HG03064 (cell line): Measurements from ENCODE around the gene SMIM24.
"Not testable (repeated sequence)": the region's sequence is repeated elsewhere in the genome, so short reads cannot be mapped to it uniquely, and the experiment has no call there.

Experiments
- ATAC-seq: cut with Tn5 transposase; IDR thresholded peaks from one replicate; pipeline ENCODE4 v1.9.1; 2021; ENCODE audit warnings: low read depth; ENCODE audit not compliant: unreplicated experiment

Gene SMIM24

DNA sequence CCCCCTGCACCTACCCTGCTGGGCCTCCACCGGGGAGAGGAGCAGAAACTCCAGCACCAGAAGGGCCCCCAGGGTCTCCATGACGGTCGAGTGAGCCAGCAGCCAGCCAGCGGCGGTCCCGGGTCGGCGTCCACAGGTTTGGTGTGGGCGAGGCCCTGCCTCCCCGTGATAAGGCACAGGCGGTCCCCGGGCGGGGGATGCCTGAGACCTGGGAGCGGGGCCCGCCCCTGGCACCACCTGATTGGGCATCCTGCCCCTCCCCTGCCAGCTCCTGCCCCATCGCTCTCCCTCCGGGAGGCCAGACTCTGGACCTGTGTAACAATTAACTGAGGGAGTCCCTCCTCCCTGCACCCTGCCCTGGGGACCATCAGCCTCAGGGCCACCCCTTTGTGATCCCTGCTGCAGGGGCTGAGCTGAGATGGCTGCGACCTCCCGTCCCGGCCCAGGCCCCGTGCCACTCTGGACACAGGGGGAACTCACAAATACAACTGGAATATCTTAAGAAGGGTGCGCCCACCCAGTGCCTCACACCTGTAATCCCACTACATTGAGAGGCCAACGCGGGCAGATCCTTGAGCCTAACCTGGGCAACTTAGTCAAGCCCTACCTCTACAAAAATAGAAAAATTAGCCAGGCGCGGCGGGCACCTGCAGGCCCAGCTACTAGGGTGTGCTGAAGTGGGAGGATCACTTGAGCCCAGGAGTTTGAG is at the start of gene SMIM24:
Gene SMIM24 (minus strand): TSS at position 143 of the 709 bp plus-strand sequence. CDS start 62 bp downstream, at position 81.
- ATAC-seq = no peak

DNA sequence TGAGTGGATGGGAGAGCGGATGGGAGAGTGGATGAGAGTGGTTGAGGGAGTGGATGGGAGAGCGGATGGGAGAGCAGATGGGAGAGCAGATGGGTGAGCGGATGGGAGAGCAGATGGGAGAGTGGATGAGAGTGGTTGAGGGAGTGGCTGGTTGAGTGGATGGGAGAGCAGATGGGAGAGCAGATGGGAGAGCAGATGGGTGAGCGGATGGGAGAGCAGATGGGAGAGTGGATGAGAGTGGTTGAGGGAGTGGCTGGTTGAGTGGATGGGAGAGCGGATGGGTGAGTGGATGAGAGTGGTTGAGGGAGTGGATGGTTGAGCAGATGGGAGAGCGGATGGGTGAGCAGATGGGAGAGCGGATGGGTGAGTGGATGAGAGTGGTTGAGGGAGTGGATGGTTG is 49.0 kb upstream of the SMIM24 start:
- ATAC-seq = not testable (repeated sequence)

GRCh38 chr19:3528539-3529211 is 48.4 kb upstream of the SMIM24 start:
- no peak for ATAC-seq

DNA sequence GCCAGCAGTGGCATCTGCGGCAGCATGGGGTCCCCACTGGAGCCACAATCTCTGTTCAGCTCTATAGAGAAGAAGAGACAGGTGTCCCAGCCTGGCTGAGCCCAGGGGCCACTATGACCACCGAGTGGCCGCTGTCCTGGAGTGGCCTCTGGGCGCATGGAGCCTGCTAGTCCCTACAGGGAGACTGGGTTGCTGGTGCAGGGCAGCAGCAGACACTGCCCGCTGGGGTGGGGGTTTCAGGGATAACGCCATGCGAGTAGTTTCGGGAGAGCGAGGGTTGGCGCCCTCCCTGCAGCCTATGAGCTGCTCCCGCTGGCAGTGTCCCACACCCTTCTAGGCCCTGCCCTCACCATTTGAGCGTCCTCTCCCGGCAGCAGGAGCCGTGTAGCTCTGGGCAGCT is 47.8 kb upstream of the SMIM24 start:
- ATAC-seq = no peak

DNA sequence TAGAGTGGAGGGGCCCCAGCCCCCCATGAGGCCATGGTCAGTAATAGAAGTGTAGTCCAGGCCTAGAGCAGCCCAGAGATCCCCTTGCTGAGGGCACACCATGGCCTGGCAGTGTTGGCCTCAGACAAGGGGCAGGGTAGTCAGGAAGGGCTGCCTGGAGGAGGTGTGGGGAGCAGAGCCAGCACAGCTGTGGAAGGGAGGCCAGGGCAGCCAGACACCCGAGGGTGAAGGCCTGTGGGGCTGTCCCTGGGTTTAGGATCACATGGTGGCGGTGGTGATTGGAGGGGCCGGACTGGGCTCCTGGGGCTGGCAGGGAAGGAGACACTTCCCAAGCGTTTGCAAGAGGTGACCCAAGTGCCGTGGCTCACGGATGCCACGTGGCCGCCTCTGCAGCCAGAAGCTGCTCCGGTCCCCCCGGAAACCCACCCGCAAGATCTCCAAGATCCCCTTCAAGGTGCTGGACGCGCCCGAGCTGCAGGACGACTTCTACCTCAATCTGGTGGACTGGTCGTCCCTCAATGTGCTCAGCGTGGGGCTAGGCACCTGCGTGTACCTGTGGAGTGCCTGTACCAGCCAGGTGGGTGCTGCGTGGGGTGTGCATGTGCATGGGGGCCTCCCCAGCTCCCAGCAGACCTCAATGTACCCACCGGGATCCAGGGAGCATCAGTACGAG is 47.0 kb upstream of the SMIM24 start:
- ATAC-seq = no peak

GRCh38 chr19:3526507-3527237 is 46.3 kb upstream of the SMIM24 start:
- ATAC-seq = no peak

GRCh38 chr19:3524904-3525451 is 44.7 kb upstream of the SMIM24 start:
- no peak for ATAC-seq

DNA sequence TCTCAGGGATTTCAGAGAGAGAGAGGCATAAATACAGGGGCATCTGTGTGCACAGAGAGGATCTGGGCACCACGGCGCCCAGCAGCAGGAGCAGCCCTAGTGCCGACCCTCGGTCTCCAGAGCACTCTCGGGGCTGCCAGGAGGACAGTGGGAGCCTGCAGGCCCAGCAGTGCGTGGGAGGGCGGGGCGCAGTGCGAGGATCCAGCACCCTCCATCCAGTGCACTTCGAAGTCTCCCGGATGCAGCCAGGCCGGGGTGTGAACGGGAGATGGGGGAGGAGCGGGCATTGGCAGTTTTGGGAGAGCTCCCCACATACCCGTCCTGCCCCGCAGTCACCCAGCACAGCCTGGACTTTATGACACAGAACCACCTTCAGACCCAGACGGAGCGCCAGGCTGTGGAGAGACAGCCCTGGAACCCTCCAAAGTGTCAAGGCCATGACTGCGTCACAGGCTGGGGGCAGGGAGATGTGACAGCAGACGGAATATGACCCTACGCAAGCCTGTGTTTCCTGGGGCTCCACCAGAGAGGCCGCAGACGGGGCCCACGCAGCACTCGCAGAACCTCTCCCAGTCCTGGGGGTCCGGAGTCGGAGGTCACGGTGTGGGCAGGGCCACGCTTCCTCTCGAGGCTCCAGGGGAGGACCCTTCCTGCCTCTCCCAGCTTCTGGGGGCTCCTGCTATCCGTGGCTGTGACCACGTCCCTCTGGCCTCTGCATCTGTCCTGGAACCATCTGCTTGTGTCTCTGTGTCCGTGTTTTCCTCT is 43.9 kb upstream of the SMIM24 start:
- ATAC-seq = no peak

- no peak for ATAC-seq
Measured at GRCh38 chr19:3523361-3524077, 43.2 kb upstream of the SMIM24 start.

GRCh38 chr19:3522421-3523360 is 42.4 kb upstream of the SMIM24 start:
- ATAC-seq = no peak

DNA sequence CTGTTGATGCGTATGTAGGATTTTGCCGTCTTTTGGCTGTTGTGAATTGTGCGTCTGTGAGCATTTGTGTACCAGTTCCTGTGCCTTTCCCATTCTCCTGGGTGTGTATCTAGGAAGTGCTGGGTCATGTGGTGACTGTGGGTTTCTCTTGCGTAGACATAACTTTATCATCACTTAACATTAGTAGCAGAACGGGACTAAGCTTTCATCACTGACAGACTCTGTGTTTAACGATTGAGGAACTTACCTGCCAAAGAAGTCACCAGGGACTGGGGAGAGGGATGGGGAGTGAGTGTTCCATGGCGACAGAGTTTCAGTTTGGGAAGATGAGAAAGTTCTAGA is 40.8 kb upstream of the SMIM24 start:
- ATAC-seq = no peak

GRCh38 chr19:3520166-3521103 is 40.1 kb upstream of the SMIM24 start:
- no peak for ATAC-seq

GRCh38 chr19:3519126-3519525 is 38.8 kb upstream of the SMIM24 start:
- no peak for ATAC-seq

DNA sequence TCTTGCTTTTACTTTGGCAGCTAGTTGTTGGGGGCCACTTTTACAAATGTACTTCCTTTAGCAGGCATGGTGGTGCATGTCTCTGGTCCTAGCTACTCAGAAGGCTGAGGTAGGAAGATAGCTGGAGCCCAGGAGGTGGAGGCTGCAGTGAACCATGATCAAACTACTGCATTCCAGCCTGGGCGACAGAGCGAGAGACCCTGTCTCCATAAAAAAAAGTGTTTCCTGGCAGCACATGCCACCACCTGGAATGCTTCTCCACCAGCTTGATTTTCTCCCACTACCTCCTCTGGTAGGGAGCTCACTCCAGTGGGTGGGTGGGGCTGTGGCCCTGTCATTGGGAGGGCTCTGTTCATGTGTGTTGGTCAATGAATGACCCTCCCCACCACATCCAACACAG is 38.3 kb upstream of the SMIM24 start:
- no peak for ATAC-seq

DNA sequence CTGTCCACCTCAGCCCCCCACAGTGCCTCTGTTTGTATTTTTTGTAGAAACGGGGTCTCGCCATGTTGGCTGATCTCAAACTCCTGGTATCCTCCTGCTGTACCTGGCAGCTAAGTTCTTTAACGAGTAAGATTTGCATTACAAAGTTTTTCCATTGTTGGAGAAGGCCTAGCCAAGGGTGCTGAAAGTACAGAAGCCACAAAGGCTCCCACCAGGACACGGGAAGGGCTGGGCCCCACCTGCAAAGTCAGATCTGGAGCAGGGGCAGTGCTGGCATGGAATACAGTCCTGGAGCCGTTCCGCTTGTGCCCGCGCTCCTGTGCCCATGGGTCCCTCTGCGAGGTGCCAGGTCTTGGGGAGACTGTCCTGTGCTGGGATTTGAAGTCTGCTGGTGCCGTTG is 37.9 kb upstream of the SMIM24 start:
- no peak for ATAC-seq

- ATAC-seq = no peak
Measured at GRCh38 chr19:3517638-3518037, 37.3 kb upstream of the SMIM24 start.

DNA sequence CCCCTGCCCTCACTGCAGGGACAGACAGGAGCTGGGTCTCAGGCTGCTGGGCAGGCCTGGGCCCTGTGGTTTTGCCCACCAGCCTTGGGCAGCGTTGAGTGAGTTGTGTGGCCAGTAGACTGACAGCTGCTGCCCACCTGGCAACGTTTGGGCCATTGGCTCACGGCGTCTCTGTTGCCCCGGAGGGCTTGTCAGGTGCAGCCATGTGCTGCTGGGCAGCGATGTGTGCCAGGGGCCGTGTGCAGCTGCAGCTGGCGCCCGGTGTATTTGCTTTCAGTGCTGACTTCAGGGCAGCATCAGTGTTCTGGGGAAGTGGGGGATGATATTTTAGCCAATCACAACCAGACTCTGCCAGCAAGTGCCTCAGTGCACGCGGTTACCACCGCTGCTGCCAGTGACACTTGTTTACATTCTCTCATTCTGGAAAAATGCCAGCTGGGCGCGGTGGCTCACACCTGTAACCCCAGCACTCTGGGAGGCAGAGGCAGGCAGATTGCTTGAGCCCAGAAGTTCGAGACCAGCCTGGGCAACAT is 36.4 kb upstream of the SMIM24 start:
- no peak for ATAC-seq
